ENCODE measurements around the gene INPP5J.
A peak's percentile ranks its signal among the peaks of the same experiment; 100 is the strongest.

The INPP5J gene

DNA sequence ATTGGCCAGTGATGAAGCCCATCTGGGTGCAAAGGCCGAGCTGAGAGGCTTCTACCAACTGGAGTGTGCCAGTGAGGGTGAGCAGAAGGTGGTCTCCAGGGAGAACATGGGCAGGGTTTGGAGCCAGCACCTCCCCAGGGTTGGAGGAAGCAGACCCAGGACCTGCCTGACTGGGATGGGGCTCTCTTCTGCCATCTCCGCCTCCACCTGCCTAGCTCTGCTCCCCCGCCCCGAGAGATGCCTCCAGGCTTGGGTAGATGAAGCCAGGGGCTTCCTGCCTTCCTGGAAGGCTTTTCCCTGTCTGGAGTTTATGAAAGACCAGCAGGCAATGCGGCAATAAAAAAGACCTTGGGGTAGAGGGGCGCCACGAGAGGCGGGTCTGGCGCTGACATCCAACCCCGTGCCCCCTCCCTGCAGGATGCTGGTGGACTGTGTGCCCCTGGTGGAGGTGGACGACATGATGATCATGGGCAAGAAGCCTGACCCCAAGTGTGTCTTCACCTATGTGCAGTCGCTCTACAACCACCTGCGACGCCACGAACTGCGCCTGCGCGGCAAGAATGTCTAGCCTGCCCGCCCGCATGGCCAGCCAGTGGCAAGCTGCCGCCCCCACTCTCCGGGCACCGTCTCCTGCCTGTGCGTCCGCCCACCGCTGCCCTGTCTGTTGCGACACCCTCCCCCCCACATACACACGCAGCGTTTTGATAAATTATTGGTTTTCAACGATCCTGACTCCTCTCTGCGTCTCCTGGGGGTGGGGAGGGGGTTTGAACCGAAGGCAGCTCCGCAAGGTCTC is 18.7 kb upstream of the INPP5J start:
- TF ChIP-seq, protein P1, sequence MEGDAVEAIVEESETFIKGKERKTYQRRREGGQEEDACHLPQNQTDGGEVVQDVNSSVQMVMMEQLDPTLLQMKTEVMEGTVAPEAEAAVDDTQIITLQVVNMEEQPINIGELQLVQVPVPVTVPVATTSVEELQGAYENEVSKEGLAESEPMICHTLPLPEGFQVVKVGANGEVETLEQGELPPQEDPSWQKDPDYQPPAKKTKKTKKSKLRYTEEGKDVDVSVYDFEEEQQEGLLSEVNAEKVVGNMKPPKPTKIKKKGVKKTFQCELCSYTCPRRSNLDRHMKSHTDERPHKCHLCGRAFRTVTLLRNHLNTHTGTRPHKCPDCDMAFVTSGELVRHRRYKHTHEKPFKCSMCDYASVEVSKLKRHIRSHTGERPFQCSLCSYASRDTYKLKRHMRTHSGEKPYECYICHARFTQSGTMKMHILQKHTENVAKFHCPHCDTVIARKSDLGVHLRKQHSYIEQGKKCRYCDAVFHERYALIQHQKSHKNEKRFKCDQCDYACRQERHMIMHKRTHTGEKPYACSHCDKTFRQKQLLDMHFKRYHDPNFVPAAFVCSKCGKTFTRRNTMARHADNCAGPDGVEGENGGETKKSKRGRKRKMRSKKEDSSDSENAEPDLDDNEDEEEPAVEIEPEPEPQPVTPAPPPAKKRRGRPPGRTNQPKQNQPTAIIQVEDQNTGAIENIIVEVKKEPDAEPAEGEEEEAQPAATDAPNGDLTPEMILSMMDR (IDR thresholded peaks at IDR 0.05; ENCODE audit: low read depth, low read length, missing control alignments): no peak
- DNase-seq (ENCODE audit: low read depth): no peak
- H3K4me3 ChIP-seq (ENCODE audit: low read depth, low read length): no peak overlapping the region

DNA sequence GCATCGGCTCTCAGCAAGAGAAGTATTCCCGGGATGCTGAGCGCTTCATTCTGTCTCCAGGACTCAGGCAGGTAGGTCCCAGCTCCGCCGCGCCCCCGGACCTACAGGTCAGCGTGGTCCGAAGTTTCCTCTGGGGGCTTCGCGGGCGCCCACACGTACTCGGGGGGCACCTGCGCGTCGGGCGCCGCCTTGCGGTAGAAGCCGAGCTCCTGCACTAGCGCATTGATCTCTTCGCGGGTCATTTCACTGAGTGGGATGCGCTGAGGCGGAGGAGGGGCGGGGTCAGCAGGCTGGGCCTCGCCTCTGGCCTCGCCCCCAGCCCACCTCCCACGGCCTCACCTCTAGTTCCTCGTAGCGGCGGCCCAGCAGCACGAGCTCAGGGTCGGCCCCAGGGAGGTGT is 17.9 kb upstream of the INPP5J start:
- no peak overlapping the region for H3K4me3 ChIP-seq (ENCODE audit: low read depth, low read length)
- TF ChIP-seq, protein P1 (IDR thresholded peaks at IDR 0.05; ENCODE audit: low read depth, low read length, missing control alignments): no peak
- DNase-seq (ENCODE audit: low read depth): no peak

DNA sequence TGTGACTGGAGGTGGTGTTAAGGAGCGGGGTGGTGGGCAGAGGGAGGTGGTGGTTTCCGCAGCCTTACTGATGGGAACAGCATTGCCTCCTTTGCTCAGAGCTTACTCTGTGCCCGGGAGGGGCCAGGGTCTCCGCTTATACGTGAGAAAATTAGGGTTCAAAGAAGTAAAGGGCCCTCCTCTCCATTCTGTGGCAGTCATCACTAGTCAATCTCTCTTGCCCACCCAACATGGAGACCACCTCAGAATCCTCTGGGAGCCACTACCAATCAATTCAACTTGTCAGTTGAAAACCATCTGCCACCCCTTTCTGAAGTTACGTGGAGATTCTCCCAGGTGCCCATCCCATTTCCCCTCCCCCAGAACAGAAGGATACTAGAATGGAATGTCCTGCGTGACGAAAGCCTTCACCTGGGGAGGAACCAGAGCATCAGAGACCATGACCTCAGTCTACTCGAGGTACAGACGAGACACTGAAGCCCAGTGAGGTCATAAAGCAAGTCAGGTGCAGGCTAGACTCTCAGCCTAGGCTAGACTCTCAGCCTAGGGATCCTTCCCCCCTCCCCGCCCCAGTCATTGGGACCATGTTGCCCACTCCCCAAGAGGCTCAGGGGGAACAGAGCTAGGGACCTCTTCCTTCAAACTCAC is 17.4 kb upstream of the INPP5J start:
- no peak overlapping the region for H3K4me3 ChIP-seq (ENCODE audit: low read depth, low read length)
- DNase-seq (ENCODE audit: low read depth): no peak
- TF ChIP-seq, protein P1 (IDR thresholded peaks at IDR 0.05; ENCODE audit: low read depth, low read length, missing control alignments): no peak

DNA sequence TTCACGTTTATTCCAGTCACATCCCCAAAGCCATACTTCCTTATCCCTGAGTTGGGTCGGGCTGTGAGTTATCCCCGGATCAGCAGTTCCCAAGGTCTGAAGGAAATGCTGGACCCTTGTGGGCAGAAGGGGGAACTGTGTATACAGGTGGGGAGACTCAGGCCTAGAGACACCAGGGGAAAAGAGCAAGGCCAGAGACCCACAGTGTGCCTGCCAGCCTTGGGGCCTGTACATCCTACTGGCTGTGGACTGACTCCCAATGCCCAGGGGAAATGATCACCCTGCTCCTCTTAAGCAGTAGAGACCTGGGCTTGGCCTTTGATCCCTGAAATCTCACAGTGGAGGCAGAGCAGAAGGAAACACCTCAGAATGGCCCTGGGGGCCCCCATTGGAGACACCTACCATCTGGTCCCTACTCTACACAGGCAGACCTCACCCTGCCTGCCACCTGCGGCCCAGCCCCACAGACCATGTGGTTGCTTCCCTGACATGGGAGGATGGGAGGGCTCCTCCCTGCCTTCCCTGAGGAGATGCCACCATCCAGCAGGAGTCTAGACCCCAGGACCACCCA is 16.7 kb upstream of the INPP5J start:
- TF ChIP-seq, protein P1 (IDR thresholded peaks at IDR 0.05; ENCODE audit: low read depth, low read length, missing control alignments): no peak
- H3K4me3 ChIP-seq (ENCODE audit: low read depth, low read length): no peak overlapping the region
- DNase-seq (ENCODE audit: low read depth): no peak

DNA sequence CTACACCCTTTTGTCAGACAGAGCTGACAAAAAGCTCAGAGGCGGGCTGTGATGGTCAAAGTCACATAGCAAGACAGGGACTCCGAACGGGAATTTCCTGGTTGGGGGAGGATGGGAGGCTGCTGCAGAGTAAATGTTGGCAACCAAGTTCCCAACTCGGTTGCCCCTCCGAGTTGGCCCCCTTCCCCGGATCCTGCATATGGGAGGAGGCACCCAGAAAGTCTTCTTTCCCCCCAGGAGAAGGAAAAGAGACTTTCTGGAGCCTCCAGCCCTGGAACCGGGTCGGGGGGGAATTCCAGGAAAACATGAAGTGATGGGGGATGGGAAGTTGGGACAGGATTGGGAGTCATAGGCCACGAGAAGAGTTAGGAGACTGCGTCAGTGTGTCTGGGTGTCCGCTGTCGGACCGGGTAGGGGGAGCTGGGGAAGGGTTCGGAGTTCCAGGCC is 16.0 kb upstream of the INPP5J start:
- H3K4me3 ChIP-seq (ENCODE audit: low read depth, low read length): peak overlapping the region; percentile 58
- no peak for DNase-seq (ENCODE audit: low read depth)
- TF ChIP-seq, protein P1 (IDR thresholded peaks at IDR 0.05; ENCODE audit: low read depth, low read length, missing control alignments): no peak

DNA sequence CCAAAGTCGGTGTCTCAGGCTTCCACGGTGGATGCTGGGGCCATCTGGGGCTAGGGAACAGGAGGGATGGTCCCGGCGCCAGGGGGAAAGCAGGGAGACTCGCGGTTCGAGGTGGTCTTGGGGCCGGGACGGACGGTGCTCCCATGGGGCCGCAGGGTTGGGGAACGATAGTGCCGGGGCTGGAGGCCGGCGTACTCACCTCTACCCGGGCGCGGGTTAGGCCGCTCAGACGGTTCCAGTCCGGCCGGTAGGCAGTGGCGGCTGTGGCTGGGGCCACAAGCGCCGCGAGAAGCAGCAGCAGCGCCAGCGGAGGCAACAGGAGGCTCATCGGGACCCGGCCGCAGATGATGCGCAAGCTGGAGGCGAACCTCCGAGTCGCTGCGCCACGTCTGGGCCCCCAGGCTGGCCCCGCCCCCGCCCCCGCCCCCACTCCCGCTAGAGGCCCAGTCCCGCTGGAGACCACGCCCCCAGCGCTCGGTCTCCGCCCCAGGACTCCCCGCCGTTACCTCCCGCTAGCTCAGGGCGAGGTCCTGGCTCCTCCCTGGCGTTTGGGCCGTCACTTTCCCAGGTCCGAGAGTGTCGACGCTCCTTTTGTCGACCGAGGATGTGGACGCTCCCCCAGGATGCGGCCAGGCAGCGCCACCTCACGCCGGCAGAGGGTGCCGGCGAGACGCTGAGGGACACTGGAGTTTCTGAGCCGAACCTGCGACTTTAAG is 15.4 kb upstream of the INPP5J start, which contains the start of gene SELENOM:
Gene SELENOM (minus strand): TSS at position 391 of the 716 bp plus-strand sequence. CDS start 63 bp downstream, at position 328.
- peak within 1 kb of the TSS; percentile 58 for H3K4me3 ChIP-seq (ENCODE audit: low read depth, low read length)
- TF ChIP-seq, protein P1 (IDR thresholded peaks at IDR 0.05; ENCODE audit: low read depth, low read length, missing control alignments): peak; percentile 87

More for the DNA sequence above, 15.4 kb upstream of the INPP5J start, which contains the start of gene SELENOM:
- peak; percentile 71 for DNase-seq (ENCODE audit: low read depth)
